Endothelial cell of umbilical vein (primary cell): ENCODE data around the gene HRNR. TPM values are rescaled to one million over a fixed set of nuclear protein-coding genes. Genes with fewer than 3 reads are reported as not detected.

Experiments used
- BruUV-seq: library from RNA; stranded (reverse); fragments of 400-500 nt; replicated peaks from 2 replicates; lab custom pipeline; 2021; lab: Mats Ljungman, UMichigan
- CTCF ChIA-PET: fragments of 300-600, 350-600 bp; sonication (Branson Sonifier 250); formaldehyde crosslinking; loops from one replicate; lab custom pipeline; 2021; ENCODE audit warnings: antibody characterized with exemption, inconsistent platforms; lab: Charles Lee
- POLR2A ChIA-PET: fragments of 300-600, 350-600 bp; sonication (Branson Sonifier 250); formaldehyde crosslinking; loops from one replicate; lab custom pipeline; 2021; ENCODE audit warnings: antibody characterized with exemption, inconsistent platforms; lab: Charles Lee
- DNase-seq: peaks from one replicate; pipeline ENCODE4 v3.0.0-alpha.2; 2011; ENCODE audit warnings: low read depth, low spot score
- FAIRE-seq: peaks from 2 replicates; lab custom pipeline; 2011; peaks lifted over from hg19 to GRCh38; lab: Jason Lieb, UNC
- H2AFZ ChIP-seq: 2 replicates; pipeline ENCODE4 v1.6.0; 2012; ENCODE audit warnings: low read depth, low read length, control low read depth, inconsistent platforms
- H3K27ac ChIP-seq: 2 replicates; pipeline ENCODE4 v1.5.1; 2011; ENCODE audit warnings: low read depth, mild to moderate bottlenecking, control low read depth, low read length, moderate library complexity; ENCODE audit not compliant: insufficient read depth
- H3K27me3 ChIP-seq, 2 experiments: 2 replicates each; pipeline versions ENCODE4 v1.6.0 to v1.6.1; 2011; ENCODE audit warnings: low read length in 2 of 2, mixed read lengths in 1 of 2; ENCODE audit not compliant: control insufficient read depth in 2 of 2, insufficient read depth in 2 of 2
- H3K36me3 ChIP-seq, 2 experiments: 2 replicates in 1 of 2; 3 replicates in 1 of 2; pipeline ENCODE4 v1.5.1; 2011; ENCODE audit warnings: low read length in 2 of 2, mild to moderate bottlenecking in 1 of 2, moderate library complexity in 1 of 2; ENCODE audit not compliant: control insufficient read depth in 2 of 2, insufficient read depth in 2 of 2; ENCODE audit errors: extremely low read depth in 1 of 2
- H3K4me1 ChIP-seq: 3 replicates; pipeline ENCODE4 v1.5.1; 2011; ENCODE audit warnings: mild to moderate bottlenecking, low read length; ENCODE audit not compliant: control insufficient read depth, insufficient read depth; ENCODE audit errors: extremely low read depth
- H3K4me2 ChIP-seq: 2 replicates; pipeline ENCODE4 v1.6.1; 2011; ENCODE audit warnings: low read length, control low read depth, mixed read lengths; ENCODE audit not compliant: insufficient read depth
- H3K4me3 ChIP-seq, 3 experiments: fragments of 200-600 bp in 1 of 3; sonication (generic), shearing (Covaris generic) in 1 of 3; replicated peaks in 1 of 3; 2 replicates each; pipeline ENCODE4 v1.5.1; 2011 to 2016; ENCODE audit warnings: control low read depth in 3 of 3, low read length in 3 of 3, mild to moderate bottlenecking in 2 of 3, inconsistent platforms in 1 of 3, low read depth in 1 of 3, moderate library complexity in 1 of 3; ENCODE audit not compliant: insufficient read depth in 1 of 3
- H3K79me2 ChIP-seq: 2 replicates; pipeline ENCODE4 v1.6.0; 2012; ENCODE audit warnings: low read length, inconsistent platforms; ENCODE audit not compliant: control insufficient read depth, insufficient read depth
- H3K9ac ChIP-seq: replicated peaks from 2 replicates; pipeline ENCODE3; 2011; ENCODE audit warnings: low read length, control low read depth; ENCODE audit not compliant: insufficient read depth; ENCODE audit errors: extremely low read depth
- H3K9me1 ChIP-seq: replicated peaks from 3 replicates; pipeline ENCODE4 v1.6.0; 2011; ENCODE audit warnings: mild to moderate bottlenecking, low read length; ENCODE audit not compliant: control insufficient read depth, insufficient read depth; ENCODE audit errors: extremely low read depth
- H3K9me3 ChIP-seq: replicated peaks from 2 replicates; pipeline ENCODE4 v1.5.1; 2012; ENCODE audit warnings: low read length, inconsistent platforms; ENCODE audit not compliant: control insufficient read depth, insufficient read depth
- H4K20me1 ChIP-seq: replicated peaks from 2 replicates; pipeline ENCODE3; 2011; ENCODE audit warnings: mild to moderate bottlenecking, low read length; ENCODE audit not compliant: control insufficient read depth, insufficient read depth; ENCODE audit errors: extremely low read depth
- EZH2 ChIP-seq: IDR thresholded peaks from 2 replicates; pipeline ENCODE4 v1.6.1; 2012; ENCODE audit warnings: borderline replicate concordance, low read depth, mild to moderate bottlenecking, moderate library complexity, low read length, inconsistent platforms; ENCODE audit not compliant: severe bottlenecking
- FOS ChIP-seq: IDR thresholded peaks from 2 replicates; pipeline ENCODE4 v1.6.1; 2011; ENCODE audit warnings: mild to moderate bottlenecking, low read length, moderate library complexity, borderline replicate concordance; ENCODE audit not compliant: insufficient read depth
- GATA2 ChIP-seq: IDR thresholded peaks from 2 replicates; pipeline ENCODE4 v1.7.0; 2011; ENCODE audit warnings: low read depth, mild to moderate bottlenecking, moderate library complexity, mixed read lengths, low read length; ENCODE audit not compliant: insufficient read length, insufficient read depth
- JUN ChIP-seq: IDR thresholded peaks from 2 replicates; pipeline ENCODE4 v1.6.1; 2011; ENCODE audit warnings: borderline replicate concordance, low read depth; ENCODE audit not compliant: insufficient read length, insufficient read depth
- MYC ChIP-seq: IDR thresholded peaks from one replicate; pipeline ENCODE4 v1.6.1; 2011; ENCODE audit warnings: mild to moderate bottlenecking, low read depth, low read length
- POLR2A ChIP-seq: IDR thresholded peaks from 2 replicates; pipeline ENCODE4 v1.6.1; 2012; ENCODE audit warnings: low read depth, mild to moderate bottlenecking, control low read depth, low read length
- POLR2AphosphoS5 ChIP-seq: IDR thresholded peaks from 2 replicates; pipeline ENCODE4 v1.6.1; 2012; ENCODE audit warnings: low read depth, mild to moderate bottlenecking, control low read depth, low read length, moderate library complexity; ENCODE audit not compliant: insufficient read depth
- dilution Hi-C: fragments of 300-500 bp; cut with MboI; formaldehyde crosslinking; loops from one replicate; pipeline ENCODE4 v1.15.0; 2019; ENCODE audit warnings: low sequenced_read_pairs; ENCODE audit not compliant: extremely low pct_ligation_motif_present
- intact Hi-C: fragments of 100-400 bp; cut with micrococcal nuclease; formaldehyde crosslinking; loops from one replicate; pipeline ENCODE4 v1.10.0; 2022
- polyA plus RNA-seq, 4 experiments: library from polyadenylated mRNA; depleted of rRNA in 3 of 4; stranded (reverse) in 3 of 4; unstranded in 1 of 4; fragments of >200 nt; gene quantifications; 2 replicates each; pipeline versions ENCODE4 v1.2.1 to v1.2.3, GENCODE V29; 2011 to 2012; ENCODE audit warnings: missing spikeins in 1 of 4
- total RNA-seq: library from RNA; stranded (reverse); gene quantifications from 2 replicates; pipeline ENCODE4 v1.2.3, GENCODE V29; 2021
- TF ChIP-seq, protein P1 (sequence below): IDR thresholded peaks from 2 replicates; pipeline ENCODE4 v1.6.1; 2011; ENCODE audit not compliant: insufficient read depth, insufficient read length
- TF ChIP-seq, protein P2 (sequence below), 2 donors: IDR thresholded peaks; 1 replicate in 1 of 2; 2 replicates in 1 of 2; pipeline ENCODE4 v1.5.1; 2011; ENCODE audit warnings: low read length in 2 of 2, mild to moderate bottlenecking in 2 of 2, moderate library complexity in 2 of 2, control low read depth in 1 of 2, inconsistent platforms in 1 of 2, low read depth in 1 of 2; ENCODE audit not compliant: insufficient read depth in 1 of 2; ENCODE audit errors: extremely low read depth in 1 of 2

The HRNR gene
- total and polyA plus RNA-seq, 2 donors (not counting 3 experiments of a cell fraction or from before 2014, with no cell fraction given) = not detected

DNA sequence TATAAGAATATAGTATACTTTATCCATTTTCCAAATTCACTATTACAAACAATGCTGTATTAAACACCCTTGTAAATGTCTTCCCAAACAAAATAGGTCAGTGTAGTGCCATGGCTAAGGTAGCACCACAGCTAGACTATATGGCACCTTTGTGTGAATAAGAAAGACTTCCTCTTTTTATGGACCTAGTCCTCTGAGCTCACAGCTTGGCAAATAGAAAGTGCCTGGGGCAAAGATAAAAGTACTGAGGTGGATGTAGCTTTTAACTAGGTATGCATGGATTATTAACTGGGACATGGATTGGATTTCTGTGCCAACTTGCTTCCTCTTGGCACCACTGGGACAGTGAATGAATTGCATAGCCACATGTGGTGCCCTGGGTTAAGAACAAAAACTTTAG lies 25.0 kb downstream of the HRNR start:
- intact Hi-C loops = no loop called here
- CTCF ChIA-PET = interaction anchor here (0.9 to 3.2 kb wide), 4 partner anchors 10 to 260 kb away, joined by 3 to 17 read pairs (median 4); no protein-coding TSS in a partner anchor
- no peak for FAIRE-seq

More for the DNA sequence above, 25.0 kb downstream of the HRNR start:
- H3K4me1 ChIP-seq = no peaks in the 10 kb centered on the region
- H4K20me1 ChIP-seq = no peaks in the 10 kb centered on the region
- no peak overlapping the region for H2AFZ ChIP-seq
- POLR2A ChIA-PET = no interaction called here
- no peak overlapping the region for H3K27ac ChIP-seq
- H3K79me2 ChIP-seq = no peaks in the 10 kb centered on the region
- H3K4me2 ChIP-seq = no peak overlapping the region
- TF ChIP-seq EZH2 (no peak), MYC (no peak), FOS (no peak), JUN (no peak), GATA2 (no peak), POLR2A (no peak), POLR2AphosphoS5 (no peak)
- TF ChIP-seq, protein P1, sequence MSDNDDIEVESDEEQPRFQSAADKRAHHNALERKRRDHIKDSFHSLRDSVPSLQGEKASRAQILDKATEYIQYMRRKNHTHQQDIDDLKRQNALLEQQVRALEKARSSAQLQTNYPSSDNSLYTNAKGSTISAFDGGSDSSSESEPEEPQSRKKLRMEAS = no peak
- TF ChIP-seq, protein P2, sequence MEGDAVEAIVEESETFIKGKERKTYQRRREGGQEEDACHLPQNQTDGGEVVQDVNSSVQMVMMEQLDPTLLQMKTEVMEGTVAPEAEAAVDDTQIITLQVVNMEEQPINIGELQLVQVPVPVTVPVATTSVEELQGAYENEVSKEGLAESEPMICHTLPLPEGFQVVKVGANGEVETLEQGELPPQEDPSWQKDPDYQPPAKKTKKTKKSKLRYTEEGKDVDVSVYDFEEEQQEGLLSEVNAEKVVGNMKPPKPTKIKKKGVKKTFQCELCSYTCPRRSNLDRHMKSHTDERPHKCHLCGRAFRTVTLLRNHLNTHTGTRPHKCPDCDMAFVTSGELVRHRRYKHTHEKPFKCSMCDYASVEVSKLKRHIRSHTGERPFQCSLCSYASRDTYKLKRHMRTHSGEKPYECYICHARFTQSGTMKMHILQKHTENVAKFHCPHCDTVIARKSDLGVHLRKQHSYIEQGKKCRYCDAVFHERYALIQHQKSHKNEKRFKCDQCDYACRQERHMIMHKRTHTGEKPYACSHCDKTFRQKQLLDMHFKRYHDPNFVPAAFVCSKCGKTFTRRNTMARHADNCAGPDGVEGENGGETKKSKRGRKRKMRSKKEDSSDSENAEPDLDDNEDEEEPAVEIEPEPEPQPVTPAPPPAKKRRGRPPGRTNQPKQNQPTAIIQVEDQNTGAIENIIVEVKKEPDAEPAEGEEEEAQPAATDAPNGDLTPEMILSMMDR (IDR thresholded peaks at IDR 0.05; ENCODE audit: extremely low read depth in 1 of 2, insufficient read depth in 1 of 2, low read depth in 1 of 2, low read length in 2 of 2) = no peak
- H3K27me3 ChIP-seq = no peaks in the 10 kb centered on the region
- BruUV-seq = no TSS peak
- dilution Hi-C loops = no loop called here
- H3K9me3 ChIP-seq = no peaks in the 10 kb centered on the region
- no peak for DNase-seq
- H3K36me3 ChIP-seq = no peaks in the 10 kb centered on the region
- no peak overlapping the region for H3K4me3 ChIP-seq
- no peaks in the 10 kb centered on the region for H3K9me1 ChIP-seq
- no peak overlapping the region for H3K9ac ChIP-seq
